Ectodermal cell (in vitro differentiated cells): ENCODE data around the gene OR13D1.

ENCODE experiments used
- H3K27ac ChIP-seq: 2 replicates; pipeline ENCODE4 v1.7.0; 2013; ENCODE audit warnings: mild to moderate bottlenecking, low read depth, low read length; ENCODE audit not compliant: insufficient read depth, poor library complexity, severe bottlenecking
- H3K27me3 ChIP-seq: 2 replicates; pipeline ENCODE4 v1.7.0; 2013; ENCODE audit warnings: mild to moderate bottlenecking, low read length; ENCODE audit not compliant: insufficient read depth, control insufficient read depth, poor library complexity, severe bottlenecking
- H3K36me3 ChIP-seq: one replicate; pipeline ENCODE4 v1.7.0; 2013; ENCODE audit warnings: low read length; ENCODE audit not compliant: control insufficient read depth, insufficient read depth
- H3K4me1 ChIP-seq: one replicate; pipeline ENCODE4 v1.7.0; 2013; ENCODE audit warnings: low read length; ENCODE audit not compliant: control insufficient read depth, insufficient read depth
- H3K4me3 ChIP-seq: 2 replicates; pipeline ENCODE4 v1.7.0; 2013; ENCODE audit warnings: low read depth, low read length, control low read depth; ENCODE audit not compliant: insufficient read depth
- H3K9me3 ChIP-seq: 2 replicates; pipeline ENCODE4 v1.7.0; 2013; ENCODE audit warnings: mild to moderate bottlenecking, low read length, moderate library complexity; ENCODE audit not compliant: control insufficient read depth
- WGBS, 2 experiments: methylation state at CpG; one replicate each; pipeline ENCODE4 v1.1.7; 2013; ENCODE audit warnings: missing lambda C conversion rate in 2 of 2; 5-methylcytosine and 5-hydroxymethylcytosine counted together

OR13D1 gene

GRCh38 chr9:104740621-104741020, 46.3 kb downstream of the OR13D1 start:
- no peaks in the 10 kb centered on the region for H3K9me3 ChIP-seq
- H3K36me3 ChIP-seq = no peaks in the 10 kb centered on the region
- no peak overlapping the region for H3K4me3 ChIP-seq
- H3K27me3 ChIP-seq = no peaks in the 10 kb centered on the region
- no peak overlapping the region for H3K27ac ChIP-seq
- 100% methylated on average over 1 of the region's 1 CpG; no CpG with 5 or more reads in 1 of the 2 experiments for WGBS, 2 experiments
- H3K4me1 ChIP-seq = no peaks in the 10 kb centered on the region

GRCh38 chr9:104743376-104743985, 49.2 kb downstream of the OR13D1 start:
- H3K36me3 ChIP-seq = no peaks in the 10 kb centered on the region
- H3K4me1 ChIP-seq = peaks cover 2% of the 10 kb centered on the region
- no peaks in the 10 kb centered on the region for H3K27me3 ChIP-seq
- 32 to 35% methylated on average over 6 of the region's 7 CpGs for WGBS, 2 experiments
- no peaks in the 10 kb centered on the region for H3K9me3 ChIP-seq
- H3K27ac ChIP-seq = no peak overlapping the region
- no peak overlapping the region for H3K4me3 ChIP-seq
